GM21447 (cell line): Measurements from ENCODE around the gene DIRAS1.

Source experiments
- ATAC-seq: cut with Tn5 transposase; IDR thresholded peaks from one replicate; pipeline ENCODE4 v1.9.1; 2021; ENCODE audit not compliant: unreplicated experiment

The DIRAS1 gene, protein sequence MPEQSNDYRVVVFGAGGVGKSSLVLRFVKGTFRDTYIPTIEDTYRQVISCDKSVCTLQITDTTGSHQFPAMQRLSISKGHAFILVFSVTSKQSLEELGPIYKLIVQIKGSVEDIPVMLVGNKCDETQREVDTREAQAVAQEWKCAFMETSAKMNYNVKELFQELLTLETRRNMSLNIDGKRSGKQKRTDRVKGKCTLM

DNA sequence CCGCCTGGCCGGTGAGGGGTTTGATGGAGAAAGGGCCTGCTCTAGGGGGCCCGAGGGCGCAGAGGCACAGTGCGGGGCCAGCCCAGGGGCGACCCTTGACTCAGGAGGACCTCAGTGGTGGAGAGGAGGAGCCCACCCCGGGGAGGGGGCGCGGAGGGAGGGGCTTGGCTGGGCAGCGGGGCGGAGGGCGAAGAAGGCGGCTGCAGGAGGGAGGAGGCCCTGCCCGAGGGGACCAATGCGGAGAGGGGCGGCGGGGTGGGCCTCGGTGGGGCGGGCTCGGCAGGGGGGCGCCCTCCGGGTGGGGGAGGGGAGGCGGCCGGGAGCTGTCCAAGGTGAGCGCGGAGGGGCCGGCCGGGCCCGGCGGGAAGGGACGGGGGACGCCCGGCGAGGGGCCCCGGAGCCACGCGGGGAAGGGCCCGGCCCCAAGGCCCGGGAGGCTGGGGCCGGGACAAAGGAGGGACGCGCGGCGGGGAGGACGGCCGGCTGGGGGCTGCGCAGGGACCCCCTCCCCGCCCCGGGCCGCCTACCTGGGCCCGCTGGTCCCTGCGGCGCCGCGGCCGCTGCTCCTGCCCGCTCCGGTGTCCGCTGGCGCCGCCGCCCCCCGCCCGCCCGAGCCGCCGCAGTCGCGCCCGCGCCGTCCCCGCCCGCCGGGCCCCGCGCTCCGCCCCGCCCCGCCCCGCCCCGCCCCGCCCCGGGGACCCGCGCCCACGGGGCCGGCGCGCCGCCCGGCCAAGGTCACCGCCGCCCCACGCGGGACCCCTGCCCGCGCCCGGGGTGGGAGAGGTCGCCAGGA, at the start of gene DIRAS1:
TSS of gene DIRAS1 (minus strand) at position 596 of the 793 bp plus-strand sequence. CDS start 3,566 bp downstream, outside the sequence.
- no peak for ATAC-seq

DNA sequence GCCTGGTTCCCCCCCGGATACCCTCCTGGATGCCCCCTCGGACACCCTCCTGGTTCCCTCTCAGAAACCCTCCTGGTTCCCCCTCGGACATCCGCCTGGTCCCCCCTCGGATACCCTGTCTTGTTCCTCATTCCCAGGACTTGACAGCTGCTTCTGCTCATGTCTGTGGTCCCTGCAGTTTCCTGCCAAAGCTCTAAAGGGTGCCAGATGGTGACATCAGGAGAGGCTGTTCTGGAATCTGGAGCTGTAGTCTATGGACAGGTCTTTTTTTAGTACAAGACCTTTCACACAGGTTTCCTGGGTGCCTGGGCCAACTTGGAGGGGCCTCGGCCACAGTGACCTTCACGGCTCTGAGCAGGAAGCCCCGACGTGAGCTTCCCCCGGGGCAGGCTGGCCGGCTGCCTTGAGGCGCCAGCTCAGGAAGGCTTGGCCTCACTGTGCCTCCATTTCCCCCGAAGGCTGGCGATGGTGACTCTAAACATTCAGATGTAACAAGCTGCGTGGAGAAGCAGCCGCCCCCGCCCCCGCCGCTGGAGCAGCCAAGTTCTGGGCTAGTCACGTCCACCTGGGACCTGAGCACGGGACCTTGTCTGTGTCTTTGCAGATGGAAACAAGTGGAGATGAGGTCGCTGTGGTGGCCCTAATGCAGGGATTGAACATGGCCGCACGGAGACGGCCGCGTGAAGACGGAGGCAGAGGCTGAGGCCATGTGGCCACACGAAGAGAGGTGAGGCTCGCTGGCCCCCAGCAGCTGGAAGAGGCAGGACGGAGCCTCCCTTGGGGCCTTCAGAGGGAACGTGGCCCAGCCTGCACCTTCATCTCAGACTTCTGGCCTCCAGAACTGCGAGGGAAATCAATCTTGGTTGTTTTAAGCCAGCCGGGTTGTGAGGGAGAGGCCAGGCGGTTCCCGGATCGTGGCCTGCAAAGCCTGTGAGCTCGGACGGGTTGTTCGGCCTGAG, 49.2 kb upstream of the DIRAS1 start:
- no peak for ATAC-seq

DNA sequence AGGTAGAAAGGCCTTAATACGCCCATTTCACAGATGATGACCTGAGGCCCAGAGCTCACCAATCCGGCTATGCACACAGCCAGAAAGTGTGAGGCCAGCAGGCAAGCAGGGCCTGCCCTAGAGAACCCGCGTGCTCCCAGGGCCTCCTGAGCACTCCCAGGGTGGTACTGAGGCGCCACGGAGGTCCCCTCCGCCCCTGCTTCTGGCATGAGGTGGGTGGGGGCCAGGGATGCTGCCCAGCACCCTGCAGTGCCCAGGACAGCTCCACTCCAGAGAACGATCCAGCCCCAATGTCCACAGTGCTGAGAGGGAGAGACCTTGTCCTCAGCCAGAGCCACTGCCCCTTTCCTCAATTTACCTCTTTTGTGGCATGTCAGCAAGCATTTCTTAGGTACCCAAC, 48.0 kb upstream of the DIRAS1 start:
- ATAC-seq = no peak

DNA sequence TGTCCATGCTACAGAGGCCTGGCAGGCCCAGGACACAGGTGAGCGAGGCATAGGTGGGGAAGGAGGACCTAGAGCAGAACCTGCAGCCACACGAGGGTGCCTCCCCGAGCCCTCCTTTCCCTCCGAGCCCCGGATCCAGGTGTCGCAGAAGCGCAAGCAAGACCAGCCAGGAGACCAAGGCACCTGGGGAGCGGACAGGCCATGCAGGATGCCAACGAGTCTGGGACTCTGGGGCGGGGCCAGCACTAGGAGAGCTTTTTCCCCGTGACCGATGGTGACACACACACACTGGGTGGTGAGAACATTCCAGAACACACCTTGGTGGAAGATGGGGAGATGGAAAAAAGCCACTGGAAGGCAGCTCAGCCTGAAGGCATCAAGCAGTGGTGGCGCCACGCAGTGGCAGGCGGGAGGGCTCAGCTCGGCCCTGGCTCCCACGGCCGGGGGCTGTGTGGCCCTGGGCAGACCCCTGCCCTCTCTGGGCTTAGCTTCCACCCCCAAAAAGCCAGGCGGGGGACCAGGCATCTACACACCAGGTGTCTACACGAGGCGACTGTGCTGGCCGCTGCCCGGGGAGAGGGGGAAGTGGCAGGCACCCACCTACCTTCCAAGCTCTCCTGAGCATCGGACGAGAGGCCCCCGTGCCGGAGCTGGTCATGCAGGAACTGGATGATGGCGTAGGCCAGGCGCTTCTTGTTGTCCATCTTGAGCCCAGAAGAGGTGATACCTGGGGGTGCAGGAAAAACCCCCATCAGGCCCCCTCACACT, 47.4 kb upstream of the DIRAS1 start:
- ATAC-seq = no peak

DNA sequence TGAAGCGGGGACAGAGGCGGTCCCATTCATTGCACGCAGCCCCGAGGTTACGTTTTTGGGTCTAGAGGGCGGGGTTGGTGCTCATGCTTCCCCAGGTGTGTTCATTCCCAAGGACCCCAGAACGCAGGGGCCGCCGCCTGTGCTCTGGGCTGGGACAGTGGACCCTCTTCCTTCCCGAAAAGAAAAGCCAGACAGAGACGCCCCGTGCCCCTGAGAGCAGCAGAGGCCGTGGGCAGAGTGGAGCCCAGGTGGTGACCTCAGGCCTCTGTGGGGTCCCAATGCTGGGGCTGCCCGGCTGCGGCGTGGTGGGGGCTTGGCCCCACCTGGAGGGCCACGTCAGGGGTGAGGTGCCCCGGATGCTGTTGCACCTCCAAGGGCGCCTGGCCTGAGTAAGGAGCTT, 46.5 kb upstream of the DIRAS1 start:
- no peak for ATAC-seq

DNA sequence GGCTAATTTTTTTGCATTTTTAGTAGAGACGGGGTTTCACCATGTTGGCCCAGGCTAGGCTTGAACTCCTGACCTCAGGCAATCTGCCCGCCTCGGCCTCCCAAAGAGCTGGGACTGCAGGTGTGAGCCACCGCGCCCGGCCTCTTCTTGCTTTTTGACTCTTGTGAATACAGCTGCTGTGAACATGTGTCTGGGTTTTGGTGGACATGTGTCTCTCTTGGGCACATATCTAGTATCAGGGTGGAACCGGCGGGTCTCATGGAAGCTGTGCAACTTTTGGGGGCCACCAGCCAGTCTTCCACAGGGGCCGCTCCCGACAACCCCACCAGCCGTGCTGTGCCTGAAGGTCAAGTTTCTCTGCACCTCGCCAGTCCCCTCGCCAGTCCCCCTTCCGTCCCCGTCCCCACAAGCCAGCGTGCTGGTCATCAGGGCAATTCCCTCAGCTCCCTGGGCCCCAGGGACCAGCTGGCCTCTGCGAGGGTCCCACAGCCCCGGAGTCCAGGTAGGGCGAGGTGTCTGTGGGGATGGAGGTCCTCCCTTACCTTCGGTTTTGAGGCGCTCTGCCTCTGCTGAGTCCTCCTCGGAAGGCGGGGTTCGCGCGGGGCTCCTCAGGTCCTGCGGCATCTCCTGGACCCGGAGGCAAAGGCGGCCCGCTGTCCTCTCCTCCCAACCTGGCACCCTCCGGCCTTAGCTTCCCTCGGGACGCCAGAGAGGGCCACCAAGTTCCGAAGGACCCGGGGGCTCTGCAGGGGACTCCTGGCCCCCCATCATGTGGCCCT, 45.6 kb upstream of the DIRAS1 start:
- no peak for ATAC-seq

DNA sequence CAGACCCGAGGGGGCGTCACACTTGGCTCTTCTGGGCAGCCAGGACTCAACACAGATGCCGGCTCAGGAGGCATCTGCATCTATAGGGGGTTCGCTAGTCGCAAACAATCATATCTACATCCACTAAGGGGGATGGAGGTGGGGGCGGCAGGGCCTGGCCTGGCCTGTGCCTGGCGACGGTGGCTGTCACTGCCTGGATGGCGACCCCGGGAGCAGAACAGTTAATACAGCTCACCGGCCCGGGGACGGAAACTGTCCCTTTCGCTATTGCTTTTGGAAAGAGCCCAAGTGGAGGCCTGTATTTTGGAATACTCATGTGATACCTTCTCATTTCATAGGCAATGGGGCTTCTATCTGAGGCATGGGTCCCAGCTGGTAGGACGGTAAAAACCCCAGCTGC, 44.2 kb upstream of the DIRAS1 start:
- no peak for ATAC-seq

DNA sequence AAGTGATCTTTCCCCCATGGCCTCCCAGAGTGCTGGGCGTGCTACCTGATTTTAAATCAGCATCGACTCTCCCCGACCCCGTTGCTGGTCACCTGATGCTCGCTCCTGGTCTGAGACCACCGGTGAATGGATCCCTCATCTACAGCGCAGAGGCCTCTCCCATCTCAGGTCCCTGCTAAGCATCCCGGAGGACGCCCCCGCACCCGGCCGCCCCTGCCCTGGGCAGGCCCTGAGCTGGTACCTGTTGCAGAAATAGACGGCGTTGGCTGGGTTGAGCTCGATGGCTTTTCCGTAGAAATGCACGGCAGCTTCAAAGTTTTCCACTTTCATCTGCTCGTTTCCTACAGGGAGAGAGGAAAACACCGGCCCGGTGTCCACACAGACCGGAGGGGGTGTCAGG, 43.8 kb upstream of the DIRAS1 start:
- ATAC-seq = no peak

DNA sequence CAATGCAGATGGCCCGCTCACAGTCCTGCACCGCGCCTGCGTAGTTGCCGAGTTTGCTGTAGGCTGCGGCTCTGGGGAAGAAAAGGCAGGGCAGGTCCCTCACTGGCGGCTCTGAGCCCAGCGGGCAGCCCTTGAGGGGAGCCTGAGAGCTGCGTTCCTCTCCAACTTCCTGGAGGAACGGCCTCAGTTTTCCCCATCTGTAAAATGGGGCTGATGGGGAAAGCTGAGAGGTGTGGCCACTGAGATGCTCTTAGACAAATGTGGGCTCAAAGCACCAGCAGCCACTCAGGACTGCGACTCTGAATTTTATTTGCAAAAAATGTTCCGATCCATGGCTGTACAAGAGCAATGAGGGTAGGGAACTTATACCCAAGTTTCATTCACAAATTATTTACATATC, 42.5 kb upstream of the DIRAS1 start:
- ATAC-seq = no peak

DNA sequence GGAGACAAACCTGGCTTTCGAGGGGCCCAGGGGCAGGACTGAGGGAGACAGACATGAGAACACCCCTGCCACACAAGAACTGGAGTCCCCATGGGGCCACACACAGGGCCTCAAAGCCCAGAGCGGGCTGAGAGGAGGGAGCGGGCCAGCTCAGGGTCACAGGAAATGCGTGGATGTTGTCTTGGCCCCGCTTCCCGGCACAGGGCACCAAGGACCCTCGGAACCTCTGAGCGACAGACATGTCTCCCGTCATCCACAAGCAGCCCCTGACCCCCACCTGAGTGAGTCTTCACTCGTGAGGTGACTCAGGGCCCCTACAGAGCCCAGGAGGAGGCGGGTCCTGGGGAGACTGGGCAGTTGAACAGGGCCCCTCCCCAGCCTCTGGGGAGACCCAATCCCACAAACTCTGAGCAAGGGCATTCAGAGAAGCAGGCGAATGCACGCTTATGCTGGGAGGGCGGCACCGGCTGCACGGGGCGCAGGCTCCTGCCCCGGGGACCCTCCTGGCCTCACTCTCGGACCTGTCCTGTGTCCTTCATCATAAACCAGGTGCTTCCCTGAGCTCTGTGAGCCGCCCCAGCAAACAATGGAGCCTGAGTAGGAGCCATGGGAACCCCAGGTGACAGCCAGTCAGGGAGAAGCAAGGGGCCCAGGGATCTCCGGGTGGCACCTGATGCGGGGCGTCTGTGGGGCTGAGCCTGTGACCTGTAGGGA, 41.8 kb upstream of the DIRAS1 start:
- ATAC-seq = no peak

DNA sequence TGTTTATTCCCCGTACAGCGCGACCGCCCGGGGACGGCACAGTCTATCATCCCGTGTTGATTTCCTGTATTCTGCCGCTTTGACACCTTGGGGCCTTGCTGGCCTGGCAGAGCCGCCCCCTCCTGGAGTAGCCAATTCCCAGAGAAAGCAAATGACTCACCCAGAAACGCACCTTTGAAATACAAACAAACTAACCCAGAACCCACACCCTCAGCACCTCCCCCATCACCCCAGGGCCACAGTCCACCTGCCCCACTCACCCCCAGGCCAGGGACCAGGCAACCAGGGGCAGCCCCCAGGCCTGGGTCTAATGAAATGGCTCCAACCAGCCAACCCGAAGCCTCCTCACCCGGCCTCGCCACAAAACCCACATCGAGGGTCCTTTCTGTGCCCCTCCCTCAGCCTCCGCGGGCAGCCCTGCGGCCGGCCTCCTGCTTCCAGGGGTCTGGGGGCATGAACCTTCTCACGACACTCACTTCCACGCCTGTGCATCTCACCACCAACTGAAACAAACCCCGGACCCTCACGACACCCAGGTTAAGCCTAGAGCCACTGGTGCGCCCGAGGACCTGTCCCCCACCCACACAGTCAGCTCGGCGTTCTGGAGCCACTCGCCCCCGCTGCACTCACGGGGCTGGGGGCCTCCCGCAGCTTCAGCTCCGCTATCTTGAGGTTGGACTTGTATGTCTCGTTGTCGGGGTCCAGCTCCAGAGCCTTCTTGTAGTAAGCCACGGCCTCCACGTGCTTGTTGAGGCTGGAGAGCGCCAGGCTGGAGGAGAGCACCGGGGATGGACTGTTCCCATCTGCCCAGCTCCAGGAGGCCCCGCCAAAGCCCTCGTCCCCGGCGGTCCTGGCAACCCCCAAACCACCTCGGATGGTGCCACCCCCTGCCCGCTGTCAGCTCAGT, 41.0 kb upstream of the DIRAS1 start:
- no peak for ATAC-seq

DNA sequence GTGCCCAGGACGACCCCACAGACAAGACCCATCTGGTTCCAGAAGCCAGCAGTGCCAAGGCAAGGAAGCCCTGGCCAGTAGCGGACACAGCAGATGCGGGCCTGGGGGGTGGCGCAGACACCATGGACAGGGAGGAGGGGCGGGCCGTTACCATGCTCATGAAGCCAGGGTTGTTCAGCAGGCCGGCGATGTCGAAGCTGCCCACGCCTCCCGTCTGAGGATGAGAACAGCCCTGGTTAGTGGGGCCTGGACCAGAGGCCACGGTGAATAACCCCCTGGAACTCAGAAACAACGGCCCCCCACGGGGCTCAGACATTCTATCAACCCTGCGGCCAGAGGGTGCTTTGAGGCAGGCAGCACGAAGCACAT, 40.1 kb upstream of the DIRAS1 start:
- ATAC-seq = no peak

DNA sequence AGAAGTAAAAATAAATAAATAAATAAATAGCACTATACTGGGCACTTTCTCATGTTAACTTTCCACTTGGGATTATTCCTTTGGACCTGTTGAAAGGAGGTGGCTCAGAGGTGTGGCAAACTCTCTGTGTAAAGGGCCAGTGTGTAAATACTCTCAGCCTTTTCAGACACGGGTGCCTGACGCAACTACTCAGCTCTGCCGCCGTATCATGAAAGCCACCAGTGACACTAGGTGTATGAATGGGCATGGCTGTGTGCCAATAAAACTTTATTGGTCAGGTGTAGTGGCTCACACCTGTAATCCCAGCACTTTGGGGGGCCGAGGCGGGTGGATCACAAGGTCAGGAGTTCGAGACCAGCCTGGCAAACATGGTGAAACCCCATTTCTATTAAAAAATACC, 38.8 kb upstream of the DIRAS1 start:
- no peak for ATAC-seq

DNA sequence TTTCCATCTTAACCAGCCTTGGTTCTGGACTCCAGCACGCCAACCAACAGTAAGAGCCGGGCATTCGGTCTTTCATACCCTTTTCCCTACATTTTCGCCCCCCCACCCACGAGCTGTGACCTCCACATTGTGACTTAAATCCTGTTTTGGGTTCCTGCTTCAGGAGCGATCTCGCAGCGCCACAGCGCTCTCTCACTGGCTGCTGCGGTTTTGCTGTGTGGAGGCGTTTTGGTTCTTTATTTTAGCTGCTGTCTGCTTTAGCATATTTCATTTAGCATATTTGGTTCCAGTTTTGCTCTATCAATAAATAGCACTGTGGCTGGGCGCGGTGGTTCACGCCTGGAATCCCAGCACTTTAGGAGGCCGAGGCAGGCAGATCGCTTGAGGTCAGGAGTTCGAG, 38.2 kb upstream of the DIRAS1 start:
- ATAC-seq = no peak

DNA sequence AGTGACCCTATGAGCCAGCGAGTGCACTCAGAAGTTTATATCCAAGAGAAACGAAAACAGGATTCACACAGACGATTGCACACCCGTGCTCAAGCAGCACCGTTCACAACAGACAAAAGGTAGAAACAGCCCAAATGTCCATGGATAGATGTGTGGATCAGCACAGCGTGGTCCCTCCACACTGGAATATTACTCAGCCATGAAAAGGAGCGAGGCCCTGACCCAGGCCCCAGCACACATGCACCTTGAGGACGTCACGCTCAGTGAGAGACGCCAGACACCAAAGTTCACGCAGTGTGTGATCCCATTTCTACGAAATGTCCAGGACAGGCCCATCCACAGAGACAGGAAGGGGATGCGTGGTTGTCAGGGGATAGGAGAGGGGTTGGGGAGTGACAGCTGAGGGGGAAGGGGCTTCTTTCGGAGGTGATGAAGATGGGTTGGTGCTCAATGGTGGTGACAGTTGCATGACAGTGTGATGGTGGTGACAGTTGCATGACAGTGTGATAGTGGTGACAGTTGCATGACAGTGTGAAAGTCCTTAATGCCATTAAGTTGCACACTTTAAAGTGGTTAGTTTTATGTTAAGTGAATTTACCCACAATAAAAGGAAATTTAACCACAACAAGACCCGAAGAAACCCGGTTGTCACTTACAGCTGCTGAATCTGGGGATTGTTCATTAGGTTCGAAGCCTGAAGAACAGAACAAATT, 37.6 kb upstream of the DIRAS1 start:
- no peak for ATAC-seq

DNA sequence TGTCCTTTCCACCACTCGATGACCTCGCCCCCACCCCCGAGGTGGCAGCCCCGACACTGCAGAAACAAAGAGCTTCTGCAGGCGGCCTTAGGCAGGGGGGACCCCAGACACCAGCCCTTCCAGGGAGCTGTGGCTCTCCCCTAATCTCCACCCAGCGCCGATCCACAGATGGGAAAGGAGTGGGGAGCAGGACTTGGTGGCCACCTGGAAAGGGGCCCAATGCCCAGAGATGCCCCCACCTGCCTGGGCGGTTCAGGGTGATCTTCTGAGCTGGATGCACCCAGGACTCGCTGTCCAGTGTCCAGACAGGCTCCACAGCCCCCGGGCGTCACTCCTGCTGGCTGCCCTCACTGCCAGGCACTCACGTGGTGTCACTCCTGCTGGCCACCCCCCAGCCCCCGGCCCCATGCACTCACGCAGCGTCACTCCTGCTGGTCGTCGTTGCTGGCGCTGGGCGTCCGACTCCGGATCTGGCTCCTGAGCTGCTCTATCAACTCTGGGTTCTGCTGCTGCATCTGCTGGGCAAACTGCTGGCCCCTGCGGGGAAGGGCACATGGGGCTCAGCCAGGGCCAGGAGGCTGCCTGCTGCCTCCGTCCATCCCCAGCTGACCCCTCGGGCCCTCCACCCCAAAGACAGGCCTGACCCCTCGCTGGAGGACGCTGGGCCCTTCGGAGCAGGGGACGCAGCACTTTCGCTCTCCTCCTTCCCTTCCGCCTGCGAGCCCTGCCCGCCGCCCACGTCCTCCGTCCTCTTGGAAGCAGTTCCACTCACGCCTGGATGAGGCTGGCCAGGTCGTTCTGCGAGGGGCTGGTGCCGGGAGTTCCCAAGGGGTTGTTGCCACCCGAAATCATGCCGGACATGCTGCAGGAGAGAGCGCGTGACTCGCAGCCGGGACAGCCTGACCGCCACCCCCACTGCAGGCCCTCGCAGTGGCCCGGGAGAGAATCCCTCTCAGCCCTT, 36.0 kb upstream of the DIRAS1 start:
- no peak for ATAC-seq

DNA sequence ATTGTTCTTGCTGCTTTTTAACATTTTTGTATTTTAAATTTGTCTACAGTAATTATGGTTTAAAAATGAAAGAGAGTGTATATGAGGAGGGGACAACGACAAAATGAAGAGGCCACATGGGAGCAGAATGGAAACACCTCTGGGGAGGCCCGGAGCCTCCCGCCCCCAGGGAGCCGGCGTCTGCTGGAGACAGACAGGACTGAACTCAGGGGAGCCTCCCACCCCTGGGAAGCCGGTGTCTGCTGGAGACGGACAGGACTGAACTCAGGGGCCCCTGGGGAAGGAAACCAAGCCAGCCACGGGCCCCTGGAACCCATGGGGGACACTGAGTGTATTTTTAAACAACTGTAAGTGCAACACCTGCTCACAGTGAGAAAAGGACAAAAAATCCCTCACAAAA, 35.3 kb upstream of the DIRAS1 start:
- ATAC-seq = no peak
